GM20000 (cell line): ENCODE results near the gene NEU4.
A peak's percentile ranks its signal among the peaks of the same experiment; 100 is the strongest.

Experiments
- DNase-seq: peaks from one replicate; pipeline ENCODE4 v3.0.0; 2012; ENCODE audit warnings: low spot score
- CTCF ChIP-seq: IDR thresholded peaks from 2 replicates; pipeline ENCODE4 v1.5.1; 2012; ENCODE audit warnings: mild to moderate bottlenecking, control low read depth; ENCODE audit errors: extremely low read depth, missing control alignments

NEU4 gene

DNA sequence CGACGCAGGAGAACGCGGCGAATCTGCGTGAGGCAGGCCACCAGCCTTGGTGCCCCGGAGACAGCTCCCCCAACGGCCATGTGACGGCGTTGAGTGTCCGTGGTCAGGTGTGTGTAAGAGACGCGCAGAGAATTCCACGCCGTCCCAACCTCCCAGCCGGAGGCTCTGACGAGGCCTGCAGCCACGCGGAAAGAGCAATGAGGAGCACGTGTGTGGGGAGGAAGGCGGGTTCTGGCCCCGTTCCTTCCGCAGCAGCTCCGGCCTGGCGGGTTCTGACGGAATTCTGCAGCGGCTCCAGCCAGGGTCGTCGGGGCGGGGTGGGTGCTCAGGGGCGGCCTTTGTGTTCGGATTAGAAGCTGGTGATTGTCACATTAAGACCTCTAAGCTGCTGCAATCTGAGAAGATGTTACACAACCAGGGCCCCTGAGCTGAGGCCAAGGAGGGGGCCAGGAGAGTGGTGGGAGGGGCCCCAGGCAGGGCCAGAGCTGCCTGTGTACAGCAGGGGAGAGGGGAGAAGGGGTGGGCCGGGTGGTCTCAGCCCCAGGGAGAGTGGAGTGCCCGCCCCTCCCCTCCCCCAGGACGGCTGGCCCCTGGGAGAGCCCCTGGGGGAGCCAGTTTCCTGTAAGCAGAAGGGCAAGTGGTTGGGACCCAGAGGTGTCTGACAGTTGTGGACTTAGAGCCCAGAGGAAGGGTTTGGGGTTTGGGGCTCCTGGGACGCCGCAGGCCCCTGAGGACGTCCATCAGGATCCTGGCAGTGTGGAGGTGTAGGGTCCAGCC lies 37.5 kb upstream of the NEU4 start:
- no peak for TF ChIP-seq CTCF
- peak; percentile 71 for DNase-seq

GRCh38 chr2:241772063-241772499 lies 36.9 kb upstream of the NEU4 start:
- DNase-seq = peak; percentile 76
- TF ChIP-seq CTCF = no peak

GRCh38 chr2:241773511-241774418 lies 35.2 kb upstream of the NEU4 start:
- DNase-seq = peak; percentile 39
- TF ChIP-seq CTCF = no peak

DNA sequence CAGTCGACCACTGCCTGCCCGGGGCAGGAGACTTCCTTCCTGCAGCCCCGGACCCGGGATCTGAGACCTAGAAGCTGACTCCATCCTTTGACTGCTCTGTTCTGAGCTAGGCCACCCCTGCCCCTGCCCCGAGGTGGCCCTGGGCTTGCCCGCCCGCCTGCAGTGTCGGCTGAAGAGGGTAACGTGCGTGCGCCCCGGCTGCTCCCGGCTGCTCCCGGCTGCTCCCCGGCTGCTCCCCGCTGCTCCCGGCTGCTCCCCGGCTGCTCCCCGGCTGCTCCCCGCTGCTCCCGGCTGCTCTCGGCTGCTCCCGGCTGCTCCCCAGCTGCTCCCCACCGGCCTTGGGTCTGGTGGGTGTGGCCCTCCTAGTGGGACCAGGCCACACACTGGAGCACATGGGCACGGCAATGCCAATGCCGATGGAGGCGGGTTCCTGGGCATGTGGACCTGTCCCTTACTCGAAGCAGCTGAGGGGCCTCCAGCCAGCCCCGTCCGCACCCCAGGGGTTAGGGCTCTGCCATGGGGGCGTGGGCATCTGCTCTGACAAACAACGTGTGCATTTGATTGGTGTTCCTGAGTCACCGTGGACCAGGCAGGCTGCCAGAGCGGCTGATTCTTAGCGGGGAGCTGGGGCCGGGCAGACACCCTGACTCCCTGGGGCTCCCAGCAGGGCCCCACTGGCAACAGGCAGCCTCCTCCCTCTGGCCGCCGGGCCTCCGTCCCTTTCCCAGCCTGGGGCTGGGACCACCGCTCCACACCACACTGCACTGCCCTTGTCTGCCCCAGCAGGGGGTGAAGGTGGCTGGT lies 34.4 kb upstream of the NEU4 start:
- no peak for TF ChIP-seq CTCF

GRCh38 chr2:241775223-241776177 lies 33.5 kb upstream of the NEU4 start:
- DNase-seq = peak; percentile 20
- TF ChIP-seq CTCF = no peak

More for the DNA sequence above, 34.4 kb upstream of the NEU4 start:
- DNase-seq = peak; percentile 25

GRCh38 chr2:241776336-241777169 lies 32.4 kb upstream of the NEU4 start, which contains the start of gene GAL3ST2:
Gene GAL3ST2 (plus strand): TSS chr2:241776822. CDS start chr2:241776956, 134 bp downstream.
- peak; percentile 17 for DNase-seq
- TF ChIP-seq CTCF = no peak
